Mesothelial cell of epicardium (in vitro differentiated cells): ENCODE data around the gene COPG1. TPM values are rescaled to one million over a fixed set of nuclear protein-coding genes. Genes with fewer than 3 reads are reported as not detected.
"Not testable (repeated sequence)": the region's sequence is repeated elsewhere in the genome, so short reads cannot be mapped to it uniquely, and the experiment has no call there.

Experiments
- DNase-seq, 2 experiments: peaks; one replicate each; pipeline ENCODE4 v3.0.0; 2021; ENCODE audit warnings: low spot score in 2 of 2; ENCODE audit not compliant: unreplicated experiment in 2 of 2
- H3K27ac Mint-ChIP-seq: 2 replicates; pipeline ENCODE4 v1.8.0; 2021; ENCODE audit warnings: mixed read lengths
- H3K27me3 Mint-ChIP-seq: 2 replicates; pipeline ENCODE4 v1.8.0; 2021; ENCODE audit warnings: low read depth, mixed read lengths
- H3K36me3 Mint-ChIP-seq: 2 replicates; pipeline ENCODE4 v1.8.0; 2021; ENCODE audit warnings: mixed read lengths
- H3K4me1 Mint-ChIP-seq: 2 replicates; pipeline ENCODE4 v1.8.0; 2021; ENCODE audit warnings: mixed read lengths
- H3K4me3 Mint-ChIP-seq: 2 replicates; pipeline ENCODE4 v1.8.0; 2021; ENCODE audit warnings: mild to moderate bottlenecking, moderate library complexity, mixed read lengths
- H3K9me3 Mint-ChIP-seq: 2 replicates; pipeline ENCODE4 v1.8.0; 2021; ENCODE audit warnings: mixed read lengths
- CTCF ChIP-seq: fragments of 200-600 bp; sonication (generic); IDR thresholded peaks from one replicate; pipeline ENCODE4 v1.5.0; 2021; ENCODE audit warnings: antibody characterized with exemption; ENCODE audit not compliant: unreplicated experiment
- total RNA-seq: library from RNA; stranded (reverse); gene quantifications from 3 replicates; pipeline ENCODE4 v1.2.1, GENCODE V29; 2021

The COPG1 gene
- total RNA-seq, 1 donor from 2014 or later: 172 TPM

GRCh38 chr3:129261894-129262293, 12.5 kb downstream of the COPG1 start:
- Mint-ChIP-seq H3K4me3 (no peak overlapping the region), H3K27me3 (no peaks in the 10 kb centered on the region), H3K9me3 (no peaks in the 10 kb centered on the region), H3K36me3 (peaks cover 53% of the 10 kb centered on the region), H3K27ac (no peak overlapping the region), H3K4me1 (no peaks in the 10 kb centered on the region)
- TF ChIP-seq CTCF: no peak
- DNase-seq: no peak

- Mint-ChIP-seq H3K4me1 (no peaks in the 10 kb centered on the region), H3K4me3 (no peak overlapping the region), H3K27ac (no peak overlapping the region), H3K36me3 (peaks cover 52% of the 10 kb centered on the region), H3K27me3 (no peaks in the 10 kb centered on the region), H3K9me3 (no peaks in the 10 kb centered on the region)
- TF ChIP-seq CTCF: no peak
- no peak for DNase-seq
Observed at GRCh38 chr3:129263161-129263910, 13.9 kb downstream of the COPG1 start.

- H3K27ac Mint-ChIP-seq, H3K9me3 Mint-ChIP-seq, H3K27me3 Mint-ChIP-seq, H3K4me1 Mint-ChIP-seq, H3K4me3 Mint-ChIP-seq, DNase-seq: not testable (repeated sequence)
- H3K36me3 Mint-ChIP-seq: peaks cover 56% of the 10 kb centered on the region
Observed at GRCh38 chr3:129264994-129265393, 15.6 kb downstream of the COPG1 start.

GRCh38 chr3:129266651-129267050, 17.2 kb downstream of the COPG1 start:
- TF ChIP-seq CTCF: no peak
- DNase-seq: no peak

GRCh38 chr3:129268396-129268795, 19.0 kb downstream of the COPG1 start:
- peaks cover 57% of the 10 kb centered on the region for H3K36me3 Mint-ChIP-seq
- H3K27ac Mint-ChIP-seq: no peak overlapping the region
- no peaks in the 10 kb centered on the region for H3K9me3 Mint-ChIP-seq
- H3K4me1 Mint-ChIP-seq: no peaks in the 10 kb centered on the region
- DNase-seq: no peak
- no peak overlapping the region for H3K4me3 Mint-ChIP-seq
- no peak for TF ChIP-seq CTCF
- no peaks in the 10 kb centered on the region for H3K27me3 Mint-ChIP-seq

More at GRCh38 chr3:129266651-129267050, 17.2 kb downstream of the COPG1 start:
- H3K4me3 Mint-ChIP-seq: no peak overlapping the region
- H3K9me3 Mint-ChIP-seq: no peaks in the 10 kb centered on the region
- no peaks in the 10 kb centered on the region for H3K4me1 Mint-ChIP-seq
- H3K27me3 Mint-ChIP-seq: no peaks in the 10 kb centered on the region
- peaks cover 60% of the 10 kb centered on the region for H3K36me3 Mint-ChIP-seq
- H3K27ac Mint-ChIP-seq: no peak overlapping the region

- Mint-ChIP-seq H3K36me3 (peaks cover 58% of the 10 kb centered on the region), H3K27ac (no peak overlapping the region), H3K27me3 (no peaks in the 10 kb centered on the region), H3K9me3 (no peaks in the 10 kb centered on the region), H3K4me1 (no peaks in the 10 kb centered on the region), H3K4me3 (no peak overlapping the region)
- no peak for DNase-seq
- TF ChIP-seq CTCF: no peak
Observed at GRCh38 chr3:129271674-129272073, 22.3 kb downstream of the COPG1 start.
